HepG2 (cell line): ENCODE results near the gene TCF7L2. TPM values are rescaled to one million over a fixed set of nuclear protein-coding genes. Genes with fewer than 3 reads are reported as not detected.

Experiments used
- ATRX ChIP-seq: sonication (generic); formaldehyde crosslinking; IDR thresholded peaks from 2 replicates; pipeline ENCODE4 v1.4.0; 2020; ENCODE audit warnings: missing genetic modification reagents, borderline replicate concordance
- CSRNP1 ChIP-seq: sonication (generic); formaldehyde crosslinking; IDR thresholded peaks from 2 replicates; pipeline ENCODE4 v1.8.1; 2023; ENCODE audit warnings: mild to moderate bottlenecking, missing genetic modification reagents
- HMGXB3 ChIP-seq: sonication (generic); formaldehyde crosslinking; IDR thresholded peaks from 2 replicates; pipeline ENCODE4 v1.4.0; 2020; ENCODE audit warnings: missing genetic modification reagents, borderline replicate concordance
- IKZF5 ChIP-seq: IDR thresholded peaks from 2 replicates; pipeline ENCODE4 v1.6.1; 2018; ENCODE audit warnings: missing genetic modification reagents, mild to moderate bottlenecking, missing compliant biosample characterization
- NFKBIZ ChIP-seq: IDR thresholded peaks from 2 replicates; pipeline ENCODE4 v1.6.1; 2018; ENCODE audit warnings: missing genetic modification reagents, missing compliant biosample characterization
- RAD21 ChIP-seq: fragments of 450-650 bp; formaldehyde crosslinking; IDR thresholded peaks from 2 replicates; pipeline ENCODE4 v1.5.0; 2020; ENCODE audit warnings: mild to moderate bottlenecking
- SOX13 ChIP-seq, 3 experiments: fragments of 450-650 bp in 1 of 3; sonication (generic) in 1 of 3; formaldehyde crosslinking in 1 of 3; IDR thresholded peaks in 2 of 3; conservative IDR thresholded peaks in 1 of 3; 2 replicates each; pipeline versions ENCODE4 v1.5.0 to v1.6.1; 2016 to 2020; ENCODE audit warnings: antibody characterized with exemption in 1 of 3, mild to moderate bottlenecking in 1 of 3, missing compliant biosample characterization in 1 of 3, missing genetic modification reagents in 1 of 3, moderate library complexity in 1 of 3
- ZNF235 ChIP-seq: sonication (generic); formaldehyde crosslinking; IDR thresholded peaks from 2 replicates; pipeline ENCODE4 v1.8.1; 2023; ENCODE audit warnings: mild to moderate bottlenecking, missing genetic modification reagents, borderline replicate concordance
- ZNF292 ChIP-seq: sonication (generic); formaldehyde crosslinking; IDR thresholded peaks from 2 replicates; pipeline ENCODE4 v1.8.1; 2022; ENCODE audit warnings: mild to moderate bottlenecking, low read depth, missing genetic modification reagents, borderline replicate concordance
- ZNF563 ChIP-seq: sonication (generic); formaldehyde crosslinking; IDR thresholded peaks from 2 replicates; pipeline ENCODE4 v1.8.0; 2022; ENCODE audit warnings: mild to moderate bottlenecking, moderate library complexity, missing genetic modification reagents
- polyA plus RNA-seq, 8 experiments: library from polyadenylated mRNA; depleted of rRNA in 3 of 8; stranded (reverse) in 7 of 8; unstranded in 1 of 8; fragments of >200 nt; fragmentation: Illumina TruSeq in 4 of 8; extraction: Trizol in 4 of 8; gene quantifications; 2 replicates each; pipeline versions ENCODE4 v1.2.1 to v1.2.3, GENCODE V29; 2011 to 2016; ENCODE audit warnings: low read depth in 4 of 8, missing spikeins in 1 of 8, mixed read lengths in 1 of 8; ENCODE audit not compliant: insufficient read depth in 1 of 8
- total RNA-seq, 5 experiments: library from RNA; depleted of rRNA; stranded (reverse); fragments of >200 nt; fragmentation: Illumina TruSeq; extraction: Trizol; gene quantifications; 2 replicates each; pipeline ENCODE4 v1.2.3, GENCODE V29; 2016; ENCODE audit warnings: low read depth in 1 of 5
- TF ChIP-seq, protein P1 (sequence below): sonication (generic); formaldehyde crosslinking; IDR thresholded peaks from 2 replicates; pipeline ENCODE4 v1.4.0; 2020; ENCODE audit warnings: missing genetic modification reagents
- TF ChIP-seq, protein P2 (sequence below): sonication (generic); formaldehyde crosslinking; IDR thresholded peaks from 2 replicates; pipeline ENCODE4 v1.5.1; 2020; ENCODE audit warnings: mild to moderate bottlenecking, missing genetic modification reagents, borderline replicate concordance

The TCF7L2 gene
- total and polyA plus RNA-seq, 2 of the 13 experiments (the other 11 are each of a cell fraction or from before 2014, with no cell fraction given), result 3.9 to 13.7 TPM

GRCh38 chr10:113073549-113074189 lies 123.6 kb downstream of the TCF7L2 start (continued):
- TF ChIP-seq HMGXB3 (CRISPR knock-in tag), result 0 out of 2 replicates have a peak, but pooled peaks have one; percentile 37
- no peak for TF ChIP-seq CSRNP1 (CRISPR knock-in tag)
- no peak for TF ChIP-seq ZNF563
- peak; percentile 37; the same call in 1 of the 2 replicates for TF ChIP-seq SOX13 (IDR thresholded peaks at IDR 0.05)
- peak in 1 of 2 experiments; percentile 64; a peak in 2 of 4 replicates for TF ChIP-seq SOX13 (CRISPR knock-in tag; conservative IDR thresholded peaks at IDR 0.05 in 1 of 2, IDR thresholded peaks at IDR 0.05 in 1 of 2)
- TF ChIP-seq ATRX (CRISPR knock-in tag), result no peak
- no peak for TF ChIP-seq NFKBIZ (CRISPR knock-in tag)
- TF ChIP-seq, protein P1, sequence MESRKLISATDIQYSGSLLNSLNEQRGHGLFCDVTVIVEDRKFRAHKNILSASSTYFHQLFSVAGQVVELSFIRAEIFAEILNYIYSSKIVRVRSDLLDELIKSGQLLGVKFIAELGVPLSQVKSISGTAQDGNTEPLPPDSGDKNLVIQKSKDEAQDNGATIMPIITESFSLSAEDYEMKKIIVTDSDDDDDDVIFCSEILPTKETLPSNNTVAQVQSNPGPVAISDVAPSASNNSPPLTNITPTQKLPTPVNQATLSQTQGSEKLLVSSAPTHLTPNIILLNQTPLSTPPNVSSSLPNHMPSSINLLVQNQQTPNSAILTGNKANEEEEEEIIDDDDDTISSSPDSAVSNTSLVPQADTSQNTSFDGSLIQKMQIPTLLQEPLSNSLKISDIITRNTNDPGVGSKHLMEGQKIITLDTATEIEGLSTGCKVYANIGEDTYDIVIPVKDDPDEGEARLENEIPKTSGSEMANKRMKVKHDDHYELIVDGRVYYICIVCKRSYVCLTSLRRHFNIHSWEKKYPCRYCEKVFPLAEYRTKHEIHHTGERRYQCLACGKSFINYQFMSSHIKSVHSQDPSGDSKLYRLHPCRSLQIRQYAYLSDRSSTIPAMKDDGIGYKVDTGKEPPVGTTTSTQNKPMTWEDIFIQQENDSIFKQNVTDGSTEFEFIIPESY (CRISPR knock-in tag), result peak; percentile 27; the same call in 1 of the 2 replicates
- TF ChIP-seq, protein P2, sequence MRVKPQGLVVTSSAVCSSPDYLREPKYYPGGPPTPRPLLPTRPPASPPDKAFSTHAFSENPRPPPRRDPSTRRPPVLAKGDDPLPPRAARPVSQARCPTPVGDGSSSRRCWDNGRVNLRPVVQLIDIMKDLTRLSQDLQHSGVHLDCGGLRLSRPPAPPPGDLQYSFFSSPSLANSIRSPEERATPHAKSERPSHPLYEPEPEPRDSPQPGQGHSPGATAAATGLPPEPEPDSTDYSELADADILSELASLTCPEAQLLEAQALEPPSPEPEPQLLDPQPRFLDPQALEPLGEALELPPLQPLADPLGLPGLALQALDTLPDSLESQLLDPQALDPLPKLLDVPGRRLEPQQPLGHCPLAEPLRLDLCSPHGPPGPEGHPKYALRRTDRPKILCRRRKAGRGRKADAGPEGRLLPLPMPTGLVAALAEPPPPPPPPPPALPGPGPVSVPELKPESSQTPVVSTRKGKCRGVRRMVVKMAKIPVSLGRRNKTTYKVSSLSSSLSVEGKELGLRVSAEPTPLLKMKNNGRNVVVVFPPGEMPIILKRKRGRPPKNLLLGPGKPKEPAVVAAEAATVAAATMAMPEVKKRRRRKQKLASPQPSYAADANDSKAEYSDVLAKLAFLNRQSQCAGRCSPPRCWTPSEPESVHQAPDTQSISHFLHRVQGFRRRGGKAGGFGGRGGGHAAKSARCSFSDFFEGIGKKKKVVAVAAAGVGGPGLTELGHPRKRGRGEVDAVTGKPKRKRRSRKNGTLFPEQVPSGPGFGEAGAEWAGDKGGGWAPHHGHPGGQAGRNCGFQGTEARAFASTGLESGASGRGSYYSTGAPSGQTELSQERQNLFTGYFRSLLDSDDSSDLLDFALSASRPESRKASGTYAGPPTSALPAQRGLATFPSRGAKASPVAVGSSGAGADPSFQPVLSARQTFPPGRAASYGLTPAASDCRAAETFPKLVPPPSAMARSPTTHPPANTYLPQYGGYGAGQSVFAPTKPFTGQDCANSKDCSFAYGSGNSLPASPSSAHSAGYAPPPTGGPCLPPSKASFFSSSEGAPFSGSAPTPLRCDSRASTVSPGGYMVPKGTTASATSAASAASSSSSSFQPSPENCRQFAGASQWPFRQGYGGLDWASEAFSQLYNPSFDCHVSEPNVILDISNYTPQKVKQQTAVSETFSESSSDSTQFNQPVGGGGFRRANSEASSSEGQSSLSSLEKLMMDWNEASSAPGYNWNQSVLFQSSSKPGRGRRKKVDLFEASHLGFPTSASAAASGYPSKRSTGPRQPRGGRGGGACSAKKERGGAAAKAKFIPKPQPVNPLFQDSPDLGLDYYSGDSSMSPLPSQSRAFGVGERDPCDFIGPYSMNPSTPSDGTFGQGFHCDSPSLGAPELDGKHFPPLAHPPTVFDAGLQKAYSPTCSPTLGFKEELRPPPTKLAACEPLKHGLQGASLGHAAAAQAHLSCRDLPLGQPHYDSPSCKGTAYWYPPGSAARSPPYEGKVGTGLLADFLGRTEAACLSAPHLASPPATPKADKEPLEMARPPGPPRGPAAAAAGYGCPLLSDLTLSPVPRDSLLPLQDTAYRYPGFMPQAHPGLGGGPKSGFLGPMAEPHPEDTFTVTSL, result peak; percentile 88
- no peak for TF ChIP-seq RAD21
- peak; percentile 75 for TF ChIP-seq IKZF5 (CRISPR knock-in tag)
- no peak for TF ChIP-seq ZNF235 (CRISPR knock-in tag)
- TF ChIP-seq ZNF292 (CRISPR knock-in tag), result peak; percentile 78
